HEK293 (cell line): ENCODE results near the gene FOXP4.

Experiments used
- CTCF ChIA-PET: fragments of 350-600 bp; formaldehyde crosslinking; extraction: SDS; loops from one replicate; lab custom pipeline; 2021; ENCODE audit warnings: antibody characterized with exemption; lab: Yijun Ruan, JAX
- POLR2A ChIA-PET: fragments of 300-600 bp; formaldehyde crosslinking; extraction: SDS; loops from one replicate; lab custom pipeline; 2020; ENCODE audit warnings: antibody characterized with exemption, inconsistent platforms; lab: Yijun Ruan, JAX
- H3K27ac ChIP-seq: fragments of 200-500 bp; sonication (Bioruptor generic); 2 replicates; pipeline ENCODE4 v1.5.1; 2014; ENCODE audit warnings: low read depth, low read length, control low read depth, inconsistent platforms; ENCODE audit errors: extremely low read depth
- H3K36me3 ChIP-seq, 2 experiments: fragments of 200-500 bp in 1 of 2; sonication (Bioruptor generic) in 1 of 2; 1 replicate in 1 of 2; 2 replicates in 1 of 2; pipeline ENCODE4 v1.5.1; 2014 to 2017; ENCODE audit warnings: inconsistent platforms in 2 of 2, low read length in 2 of 2; ENCODE audit not compliant: control insufficient read depth in 2 of 2, insufficient read depth in 1 of 2
- H3K4me1 ChIP-seq: fragments of 200-500 bp; sonication (Bioruptor generic); 2 replicates; pipeline ENCODE4 v1.5.1; 2014; ENCODE audit warnings: mild to moderate bottlenecking, low read length, inconsistent platforms; ENCODE audit not compliant: control insufficient read depth, insufficient read depth
- H3K4me3 ChIP-seq: 2 replicates; pipeline ENCODE4 v1.5.1; 2011; ENCODE audit warnings: low read depth, mild to moderate bottlenecking, control low read depth, low read length, moderate library complexity
- H3K9me3 ChIP-seq: fragments of 200-500 bp; sonication (Bioruptor generic); 2 replicates; pipeline ENCODE4 v1.5.1; 2014; ENCODE audit warnings: low read depth, low read length, inconsistent platforms; ENCODE audit not compliant: control insufficient read depth, insufficient read depth
- FEZF1 ChIP-seq: fragments of 450-650 bp; formaldehyde crosslinking; IDR thresholded peaks from 2 replicates; pipeline ENCODE4 v1.5.1; 2016; ENCODE audit warnings: missing biosample characterization, missing genetic modification characterization
- GLIS1 ChIP-seq: fragments of 450-650 bp; formaldehyde crosslinking; IDR thresholded peaks from 2 replicates; pipeline ENCODE4 v1.5.1; 2016; ENCODE audit warnings: missing biosample characterization, missing genetic modification characterization
- KLF1 ChIP-seq: fragments of 450-650 bp; formaldehyde crosslinking; IDR thresholded peaks from 2 replicates; pipeline ENCODE4 v1.5.1; 2016; ENCODE audit warnings: missing biosample characterization, missing genetic modification characterization
- KLF8 ChIP-seq: fragments of 450-650 bp; formaldehyde crosslinking; IDR thresholded peaks from 2 replicates; pipeline ENCODE4 v1.5.1; 2016; ENCODE audit warnings: missing biosample characterization, missing genetic modification characterization
- MEIS1 ChIP-seq: sonication (generic); formaldehyde crosslinking; IDR thresholded peaks from 2 replicates; pipeline ENCODE4 v1.8.1; 2022; ENCODE audit warnings: missing genetic modification reagents, mild to moderate bottlenecking, borderline replicate concordance
- YY1 ChIP-seq: fragments of 450-650 bp; formaldehyde crosslinking; IDR thresholded peaks from 2 replicates; pipeline ENCODE4 v1.5.1; 2018; ENCODE audit warnings: missing biosample characterization, missing genetic modification characterization
- ZBTB10 ChIP-seq: fragments of 450-650 bp; formaldehyde crosslinking; IDR thresholded peaks from 2 replicates; pipeline ENCODE4 v1.5.1; 2016; ENCODE audit warnings: missing biosample characterization, missing genetic modification characterization
- ZBTB7A ChIP-seq: fragments of 450-650 bp; formaldehyde crosslinking; IDR thresholded peaks from 2 replicates; pipeline ENCODE4 v1.5.1; 2016; ENCODE audit warnings: low read depth, missing biosample characterization, missing genetic modification characterization
- ZNF18 ChIP-seq: fragments of 450-650 bp; formaldehyde crosslinking; IDR thresholded peaks from 2 replicates; pipeline ENCODE4 v1.5.1; 2016; ENCODE audit warnings: missing biosample characterization, missing genetic modification characterization
- ZNF341 ChIP-seq: fragments of 450-650 bp; formaldehyde crosslinking; IDR thresholded peaks from 2 replicates; pipeline ENCODE4; 2016; ENCODE audit warnings: low read depth, missing biosample characterization, missing genetic modification characterization
- ZNF362 ChIP-seq: fragments of 450-650 bp; formaldehyde crosslinking; IDR thresholded peaks from 2 replicates; pipeline ENCODE4 v1.5.1; 2016; ENCODE audit warnings: missing biosample characterization, missing genetic modification characterization
- ZNF560 ChIP-seq: fragments of 450-650 bp; formaldehyde crosslinking; IDR thresholded peaks from 2 replicates; pipeline ENCODE4 v1.5.1; 2017; ENCODE audit warnings: missing biosample characterization, missing genetic modification characterization, borderline replicate concordance
- ZNF623 ChIP-seq: fragments of 450-650 bp; formaldehyde crosslinking; IDR thresholded peaks from 2 replicates; pipeline ENCODE4 v1.5.1; 2016; ENCODE audit warnings: missing biosample characterization, missing genetic modification characterization
- ZNF747 ChIP-seq: fragments of 450-650 bp; formaldehyde crosslinking; IDR thresholded peaks from 2 replicates; pipeline ENCODE4 v1.5.1; 2016; ENCODE audit warnings: missing biosample characterization, missing genetic modification characterization
- ZNF791 ChIP-seq: fragments of 450-650 bp; formaldehyde crosslinking; IDR thresholded peaks from 2 replicates; pipeline ENCODE4 v1.5.1; 2016; ENCODE audit warnings: missing biosample characterization, missing genetic modification characterization
- ZNF837 ChIP-seq: fragments of 450-650 bp; formaldehyde crosslinking; IDR thresholded peaks from 2 replicates; pipeline ENCODE4 v1.5.1; 2016; ENCODE audit warnings: missing biosample characterization, missing genetic modification characterization
- TF ChIP-seq, protein P1 (sequence below): fragments of 450-650 bp; formaldehyde crosslinking; IDR thresholded peaks from 2 replicates; pipeline ENCODE4 v1.5.1; 2016; ENCODE audit warnings: missing biosample characterization, missing genetic modification characterization

Gene FOXP4

DNA sequence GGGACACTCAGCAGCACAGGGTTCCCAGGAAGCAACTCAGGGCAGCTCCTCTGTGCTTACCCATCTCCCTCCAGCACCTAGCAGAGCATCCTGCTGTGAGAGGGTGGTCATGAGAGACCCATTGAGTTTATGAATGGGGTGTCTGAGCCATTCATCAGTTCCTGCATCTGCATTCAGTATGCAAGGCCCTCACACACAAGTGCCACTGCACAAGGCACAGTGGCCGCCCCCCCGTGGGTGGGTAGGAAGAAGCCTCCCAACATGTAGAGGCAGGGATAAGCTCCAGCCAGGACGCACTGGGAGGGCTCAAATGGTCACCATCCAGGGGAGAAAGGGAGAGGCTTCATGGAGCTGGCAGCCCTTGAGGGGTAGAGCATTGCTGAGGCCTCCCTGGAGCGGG is 43.0 kb downstream of the FOXP4 start (continued):
- TF ChIP-seq ZBTB10 (tag by site-specific recombination): no peak
- TF ChIP-seq ZBTB7A (tag by site-specific recombination): no peak
- TF ChIP-seq ZNF362 (tag by site-specific recombination): no peak
- TF ChIP-seq, protein P1, sequence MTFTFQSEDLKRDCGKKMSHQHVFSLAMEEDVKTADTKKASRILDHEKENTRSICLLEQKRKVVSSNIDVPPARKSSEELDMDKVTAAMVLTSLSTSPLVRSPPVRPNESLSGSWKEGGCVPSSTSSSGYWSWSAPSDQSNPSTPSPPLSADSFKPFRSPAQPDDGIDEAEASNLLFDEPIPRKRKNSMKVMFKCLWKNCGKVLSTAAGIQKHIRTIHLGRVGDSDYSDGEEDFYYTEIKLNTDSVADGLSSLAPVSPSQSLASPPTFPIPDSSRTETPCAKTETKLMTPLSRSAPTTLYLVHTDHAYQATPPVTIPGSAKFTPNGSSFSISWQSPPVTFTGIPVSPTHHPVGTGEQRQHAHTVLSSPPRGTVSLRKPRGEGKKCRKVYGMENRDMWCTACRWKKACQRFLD (tag by site-specific recombination): no peak
- no peak for TF ChIP-seq KLF1 (tag by site-specific recombination)
- no peak for TF ChIP-seq ZNF341 (tag by site-specific recombination)
- TF ChIP-seq MEIS1 (CRISPR knock-in tag): no peak
- no peak for TF ChIP-seq ZNF747 (tag by site-specific recombination)
- peak; percentile 12; the same call in 1 of the 2 replicates for TF ChIP-seq GLIS1 (tag by site-specific recombination)
- TF ChIP-seq ZNF560 (tag by site-specific recombination): no peak
- TF ChIP-seq ZNF837 (tag by site-specific recombination): no peak
- no peak for TF ChIP-seq KLF8
- TF ChIP-seq FEZF1: no peak
- no peak for TF ChIP-seq ZNF791 (tag by site-specific recombination)
- no peak for TF ChIP-seq YY1 (tag by site-specific recombination)

DNA sequence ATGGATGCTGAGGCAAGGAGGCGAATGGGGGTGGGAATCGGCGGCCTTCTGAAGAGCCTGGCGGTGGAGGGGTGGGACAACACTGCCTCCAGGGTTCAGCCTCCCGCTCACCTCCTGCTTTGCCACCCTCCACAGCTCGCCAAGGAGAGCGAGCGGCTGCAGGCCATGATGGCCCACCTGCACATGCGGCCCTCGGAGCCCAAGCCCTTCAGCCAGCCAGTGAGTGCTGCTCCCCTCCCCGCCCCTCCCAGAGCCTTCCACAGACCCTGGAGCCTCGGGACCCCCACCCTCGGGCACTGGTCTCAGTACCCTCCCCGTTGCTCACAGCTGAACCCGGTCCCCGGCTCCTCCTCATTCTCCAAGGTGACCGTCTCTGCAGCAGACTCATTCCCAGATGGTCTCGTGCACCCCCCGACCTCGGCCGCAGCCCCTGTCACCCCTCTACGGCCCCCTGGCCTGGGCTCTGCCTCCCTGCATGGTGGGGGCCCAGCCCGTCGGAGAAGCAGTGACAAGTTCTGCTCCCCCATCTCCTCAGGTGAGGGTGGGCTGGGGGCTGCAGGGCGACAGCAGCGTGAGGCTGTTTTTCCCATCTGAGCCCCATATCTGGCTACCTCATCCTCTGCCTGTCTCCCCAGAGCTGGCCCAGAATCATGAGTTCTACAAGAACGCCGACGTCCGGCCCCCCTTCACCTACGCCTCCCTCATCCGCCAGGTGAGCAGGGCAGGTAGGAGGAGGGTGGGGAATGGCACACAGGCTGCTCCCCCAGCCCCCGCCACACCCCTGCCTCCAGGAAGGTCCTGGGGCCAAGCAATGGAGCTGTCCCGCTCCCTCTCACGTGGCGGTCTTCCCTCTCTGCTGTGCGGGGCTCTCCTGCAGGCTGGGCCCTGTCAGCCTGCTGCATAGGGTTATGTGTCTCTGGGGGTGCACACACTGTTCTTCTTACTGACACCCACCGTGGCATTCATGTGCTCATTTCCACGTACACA is 43.7 kb downstream of the FOXP4 start:
- Histone ChIP-seq H3K27ac (no peak overlapping the region), H3K4me3 (no peak overlapping the region), H3K4me1 (no peaks in the 10 kb centered on the region; the same call in 1 of the 2 replicates), H3K9me3 (no peaks in the 10 kb centered on the region), H3K36me3 (peaks cover 10 to 78% of the 10 kb centered on the region in 2 experiments; a peak in 2 of 3 replicates)
- TF ChIP-seq GLIS1 (tag by site-specific recombination) (0 out of 2 replicates have a peak, but pooled peaks have one; percentile 1), ZNF18 (tag by site-specific recombination) (no peak), ZNF623 (tag by site-specific recombination) (no peak)
- CTCF ChIA-PET: interaction anchor here (1.0 to 13.7 kb wide), 11 partner anchors 12 to 222 kb away, joined by 4 to 122 read pairs (median 8); no protein-coding TSS in a partner anchor
- POLR2A ChIA-PET: interaction anchor here (1.3 kb wide), 1 partner anchor 43 kb away, joined by 4 read pairs; no protein-coding TSS in a partner anchor
